B cell (primary cell): Measurements from ENCODE around the gene PPIL1. TPM values are rescaled to one million over a fixed set of nuclear protein-coding genes. Genes with fewer than 3 reads are reported as not detected.

Source experiments
- ATAC-seq: fragments of 200-7000 bp; cut with Tn5 transposase; one replicate; pipeline ENCODE4 v1.10.0; 2021; ENCODE audit warnings: low read depth, mild to moderate bottlenecking, moderate number of reproducible peaks, moderate library complexity
- CTCF ChIA-PET: fragments of 350-600 bp; sonication (Branson Sonifier 250); formaldehyde crosslinking; loops from one replicate; lab custom pipeline; 2021; ENCODE audit warnings: antibody characterized with exemption, inconsistent platforms; lab: Charles Lee
- POLR2A ChIA-PET: fragments of 350-600 bp; sonication (Branson Sonifier 250); formaldehyde crosslinking; loops from one replicate; lab custom pipeline; 2021; ENCODE audit warnings: antibody characterized with exemption; lab: Charles Lee
- DNase-seq: peaks from one replicate; pipeline ENCODE4 v3.0.0; 2013
- H2AFZ ChIP-seq: 2 replicates; pipeline ENCODE4 v1.6.1; 2012; ENCODE audit warnings: mild to moderate bottlenecking, low read depth, low read length; ENCODE audit not compliant: insufficient read depth, poor library complexity, severe bottlenecking
- H3K27ac ChIP-seq, 2 donors: 1 replicate in 1 of 2; 2 replicates in 1 of 2; pipeline ENCODE4 v1.5.1; 2012 to 2013; ENCODE audit warnings: low read length in 2 of 2, mild to moderate bottlenecking in 2 of 2, moderate library complexity in 1 of 2
- H3K27me3 ChIP-seq, 4 experiments: fragments of 200-600 bp in 1 of 4; sonication (generic) in 1 of 4; replicated peaks in 1 of 4; 1 replicate in 2 of 4; 2 replicates in 2 of 4; pipeline versions ENCODE4 v1.6.1 to v1.7.0; 2013 to 2016; ENCODE audit warnings: low read length in 3 of 4, mild to moderate bottlenecking in 2 of 4, mixed read lengths in 1 of 4, moderate library complexity in 1 of 4; ENCODE audit not compliant: insufficient read depth in 4 of 4, control insufficient read depth in 3 of 4; ENCODE audit errors: control extremely low read depth in 1 of 4
- H3K36me3 ChIP-seq, 2 experiments: replicated peaks in 1 of 2; 1 replicate in 1 of 2; 2 replicates in 1 of 2; pipeline versions ENCODE4 v1.6.1 to v1.7.1; 2013; ENCODE audit warnings: low read length in 1 of 2; ENCODE audit not compliant: insufficient read depth in 2 of 2, control insufficient read depth in 1 of 2; ENCODE audit errors: control extremely low read depth in 1 of 2, extremely low read depth in 1 of 2
- H3K4me1 ChIP-seq, 2 donors: fragments of 200-600 bp in 1 of 2; sonication (generic) in 1 of 2; 1 replicate in 1 of 2; 2 replicates in 1 of 2; pipeline versions ENCODE4 v1.5.1 to v1.6.1; 2013 to 2017; ENCODE audit warnings: low read length in 2 of 2; ENCODE audit not compliant: control insufficient read depth in 2 of 2, insufficient read depth in 2 of 2
- H3K4me2 ChIP-seq: replicated peaks from 2 replicates; pipeline ENCODE3; 2012; ENCODE audit warnings: mild to moderate bottlenecking, low read depth, low read length; ENCODE audit not compliant: poor library complexity, severe bottlenecking
- H3K4me3 ChIP-seq, 5 experiments: fragments of 200-600 bp in 1 of 5; sonication (generic) in 1 of 5; 1 replicate in 3 of 5; 2 replicates in 2 of 5; pipeline versions ENCODE4 v1.5.1 to v1.7.0; 2011 to 2016; ENCODE audit warnings: low read length in 4 of 5, mild to moderate bottlenecking in 4 of 5, low read depth in 2 of 5, control low read depth in 1 of 5, moderate library complexity in 1 of 5; ENCODE audit not compliant: insufficient read depth in 1 of 5; ENCODE audit errors: control extremely low read depth in 1 of 5, extremely low read depth in 1 of 5
- H3K79me2 ChIP-seq: fragments of 200-600 bp; sonication (generic); one replicate; pipeline ENCODE4 v1.6.0; 2016; ENCODE audit warnings: low read length; ENCODE audit not compliant: control insufficient read depth, insufficient read depth
- H3K9ac ChIP-seq: fragments of 200-600 bp; sonication (generic); 2 replicates; pipeline ENCODE4 v1.6.1; 2017; ENCODE audit warnings: mild to moderate bottlenecking, low read length, moderate library complexity
- H3K9me3 ChIP-seq, 3 donors: one replicate each; pipeline versions ENCODE4 v1.6.1 to v1.7.1; 2013; ENCODE audit warnings: low read length in 2 of 3; ENCODE audit not compliant: control insufficient read depth in 2 of 3, insufficient read depth in 1 of 3; ENCODE audit errors: control extremely low read depth in 1 of 3
- H4K20me1 ChIP-seq: 2 replicates; pipeline ENCODE4 v1.6.0; 2012; ENCODE audit warnings: mild to moderate bottlenecking, low read length; ENCODE audit not compliant: insufficient read depth, control insufficient read depth, poor library complexity, severe bottlenecking
- H3K27ac Mint-ChIP-seq: one replicate; pipeline ENCODE4 v1.8.0; 2021; ENCODE audit warnings: mixed read lengths
- H3K27me3 Mint-ChIP-seq: one replicate; pipeline ENCODE4 v1.8.0; 2021; ENCODE audit warnings: mixed read lengths
- H3K4me1 Mint-ChIP-seq: one replicate; pipeline ENCODE4 v1.8.0; 2021; ENCODE audit warnings: mixed read lengths
- H3K4me3 Mint-ChIP-seq: one replicate; pipeline ENCODE4 v1.8.0; 2021; ENCODE audit warnings: mixed read lengths
- H3K9me3 Mint-ChIP-seq: one replicate; pipeline ENCODE4 v1.8.0; 2022; ENCODE audit warnings: mixed read lengths; ENCODE audit not compliant: insufficient read depth
- EZH2 ChIP-seq: IDR thresholded peaks from 2 replicates; pipeline ENCODE4 v1.6.1; 2012; ENCODE audit warnings: borderline replicate concordance, low read depth, mild to moderate bottlenecking, moderate library complexity, low read length; ENCODE audit not compliant: insufficient read depth, poor library complexity, severe bottlenecking
- WGBS: methylation state at CpG from one replicate; pipeline ENCODE4 v1.1.5; 2013; ENCODE audit warnings: missing lambda C conversion rate; ENCODE audit not compliant: insufficient coverage; 5-methylcytosine and 5-hydroxymethylcytosine counted together
- intact Hi-C: fragments of 100-400 bp; cut with micrococcal nuclease; formaldehyde crosslinking; loops from one replicate; pipeline ENCODE4 v1.10.0; 2022
- polyA plus RNA-seq: library from polyadenylated mRNA; depleted of rRNA; stranded (reverse); fragments of >200 nt; gene quantifications from 2 replicates; pipeline ENCODE4 v1.2.3, GENCODE V29; 2012
- total RNA-seq, 2 donors: library from RNA; stranded (reverse); fragments of 120-200 nt in 1 of 2; gene quantifications; 1 replicate in 1 of 2; 2 replicates in 1 of 2; pipeline versions ENCODE4 v1.2.3 to v1.2.4, GENCODE V29; 2013 to 2022
- TF ChIP-seq, protein P1 (sequence below): fragments of 200-600 bp; IDR thresholded peaks from one replicate; pipeline ENCODE4 v1.8.0; 2022; ENCODE audit warnings: antibody characterized with exemption, mild to moderate bottlenecking

The PPIL1 gene
- total and polyA plus RNA-seq, 2 donors (not counting 1 experiment from before 2014, with no cell fraction given), result 2.9 to 7.0 TPM

DNA sequence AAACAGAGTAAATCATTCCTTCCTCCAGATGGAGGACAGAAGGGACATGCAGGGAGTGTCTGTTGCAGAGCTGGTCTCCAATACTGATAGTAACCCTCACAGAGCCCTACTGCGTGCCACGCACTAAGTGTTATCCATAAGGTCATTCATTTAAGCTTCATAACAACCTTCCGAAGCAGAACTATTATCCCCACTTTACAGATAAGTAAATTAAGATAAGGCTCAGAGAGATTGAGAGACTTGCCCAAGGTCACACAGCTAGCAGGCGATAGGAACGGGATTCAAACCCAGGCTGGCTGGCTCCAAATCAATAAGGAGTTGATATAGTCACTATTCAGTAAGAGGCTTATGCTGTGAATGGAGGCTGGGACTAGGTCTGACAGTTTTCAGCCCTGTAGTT is 66.0 kb downstream of the PPIL1 start:
- ATAC-seq, result no peak
- Histone ChIP-seq H3K79me2 (no peaks in the 10 kb centered on the region), H3K9me3 (no peaks in the 10 kb centered on the region), H4K20me1 (no peaks in the 10 kb centered on the region), H3K9ac (no peak overlapping the region), H3K4me3 (no peak overlapping the region), H3K4me1 (no peaks in the 10 kb centered on the region), H3K27me3 (peaks cover 0 to 2% (median under 1%) of the 10 kb centered on the region in 4 experiments), H3K27ac (no peak overlapping the region), H2AFZ (no peak overlapping the region), H3K36me3 (no peaks in the 10 kb centered on the region), H3K4me2 (no peak overlapping the region)
- Mint-ChIP-seq H3K27me3 (peaks cover 12% of the 10 kb centered on the region), H3K4me1 (no peaks in the 10 kb centered on the region), H3K4me3 (no peak overlapping the region), H3K9me3 (no peaks in the 10 kb centered on the region), H3K27ac (no peak overlapping the region)
- intact Hi-C loops, result no loop called here
- CTCF ChIA-PET, result no interaction called here
- no peak for TF ChIP-seq EZH2
- TF ChIP-seq, protein P1, sequence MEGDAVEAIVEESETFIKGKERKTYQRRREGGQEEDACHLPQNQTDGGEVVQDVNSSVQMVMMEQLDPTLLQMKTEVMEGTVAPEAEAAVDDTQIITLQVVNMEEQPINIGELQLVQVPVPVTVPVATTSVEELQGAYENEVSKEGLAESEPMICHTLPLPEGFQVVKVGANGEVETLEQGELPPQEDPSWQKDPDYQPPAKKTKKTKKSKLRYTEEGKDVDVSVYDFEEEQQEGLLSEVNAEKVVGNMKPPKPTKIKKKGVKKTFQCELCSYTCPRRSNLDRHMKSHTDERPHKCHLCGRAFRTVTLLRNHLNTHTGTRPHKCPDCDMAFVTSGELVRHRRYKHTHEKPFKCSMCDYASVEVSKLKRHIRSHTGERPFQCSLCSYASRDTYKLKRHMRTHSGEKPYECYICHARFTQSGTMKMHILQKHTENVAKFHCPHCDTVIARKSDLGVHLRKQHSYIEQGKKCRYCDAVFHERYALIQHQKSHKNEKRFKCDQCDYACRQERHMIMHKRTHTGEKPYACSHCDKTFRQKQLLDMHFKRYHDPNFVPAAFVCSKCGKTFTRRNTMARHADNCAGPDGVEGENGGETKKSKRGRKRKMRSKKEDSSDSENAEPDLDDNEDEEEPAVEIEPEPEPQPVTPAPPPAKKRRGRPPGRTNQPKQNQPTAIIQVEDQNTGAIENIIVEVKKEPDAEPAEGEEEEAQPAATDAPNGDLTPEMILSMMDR, result no peak
- POLR2A ChIA-PET, result no interaction called here
- DNase-seq, result no peak
- 90% methylated on average over 2 of the region's 5 CpGs for WGBS

DNA sequence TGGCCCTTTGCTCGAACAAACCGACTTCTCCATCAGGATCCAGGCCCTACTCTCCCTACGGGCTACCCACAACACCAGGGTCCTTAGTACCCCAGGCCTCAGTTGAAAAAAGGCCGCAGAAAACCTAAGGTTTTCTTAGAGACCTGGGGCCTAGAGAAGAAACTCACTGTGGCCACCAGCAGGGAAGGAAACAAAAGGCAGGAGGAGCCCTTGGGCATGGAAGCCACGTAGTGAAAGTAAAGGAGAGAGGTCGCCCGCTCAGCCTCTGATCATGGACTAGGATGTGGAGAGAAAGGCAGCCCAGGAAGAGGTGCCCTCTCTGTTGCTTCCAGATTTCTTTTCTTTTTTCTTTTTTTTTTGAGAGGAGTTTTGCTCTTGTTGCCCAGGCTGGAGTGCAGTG is 66.9 kb downstream of the PPIL1 start:
- Histone ChIP-seq H2AFZ (no peak overlapping the region), H3K9ac (no peak overlapping the region), H3K36me3 (no peaks in the 10 kb centered on the region), H3K4me2 (no peak overlapping the region), H3K27me3 (peaks cover 0 to 2% (median under 1%) of the 10 kb centered on the region in 4 experiments), H3K4me3 (no peak overlapping the region), H3K4me1 (no peaks in the 10 kb centered on the region), H3K27ac (no peak overlapping the region), H3K79me2 (no peaks in the 10 kb centered on the region), H4K20me1 (no peaks in the 10 kb centered on the region), H3K9me3 (no peaks in the 10 kb centered on the region)
- CTCF ChIA-PET, result interaction anchor here (0.5 kb wide), 1 partner anchor 340 kb away, joined by 3 read pairs; no protein-coding TSS in a partner anchor
- Mint-ChIP-seq H3K9me3 (no peaks in the 10 kb centered on the region), H3K4me1 (no peaks in the 10 kb centered on the region), H3K27me3 (peaks cover 12% of the 10 kb centered on the region), H3K4me3 (no peak overlapping the region), H3K27ac (no peak overlapping the region)
- POLR2A ChIA-PET, result no interaction called here
- DNase-seq (no peak), ATAC-seq (no peak)
- intact Hi-C loops, result no loop called here
- no peak for TF ChIP-seq EZH2
- TF ChIP-seq, protein P1, result no peak
- 100% methylated on average over 1 of the region's 7 CpGs for WGBS
